Upper lobe of left lung (tissue), 4 donors: Measurements from ENCODE around the gene CEBPA.
A peak's percentile ranks its signal among the peaks of the same experiment; 100 is the strongest.

Source experiments
- EP300 ChIP-seq, 4 donors: sonication (generic); formaldehyde crosslinking; IDR thresholded peaks; one replicate each; pipeline ENCODE4 v1.5.1; 2017; ENCODE audit warnings: antibody characterized with exemption in 4 of 4, control low read depth in 2 of 4
- POLR2A ChIP-seq, 4 donors: fragments of 450-650 bp; IDR thresholded peaks; one replicate each; pipeline ENCODE4 v1.5.1; 2016 to 2017; ENCODE audit warnings: antibody characterized with exemption in 4 of 4, mild to moderate bottlenecking in 2 of 4
- POLR2AphosphoS5 ChIP-seq, 2 donors: sonication (generic); formaldehyde crosslinking; IDR thresholded peaks; one replicate each; pipeline ENCODE4 v1.5.1; 2017; ENCODE audit warnings: antibody characterized with exemption in 2 of 2
- TF ChIP-seq, protein P1 (sequence below), 6 experiments: fragments of 450-650 bp in 4 of 6; fragments of 200-600 bp in 2 of 6; sonication (generic) in 2 of 6; IDR thresholded peaks; one replicate each; pipeline ENCODE4 v1.5.1; 2016 to 2019; ENCODE audit warnings: antibody characterized with exemption in 6 of 6

GRCh38 chr19:33310606-33311325, 8.4 kb upstream of the CEBPA start:
- TF ChIP-seq, protein P1, sequence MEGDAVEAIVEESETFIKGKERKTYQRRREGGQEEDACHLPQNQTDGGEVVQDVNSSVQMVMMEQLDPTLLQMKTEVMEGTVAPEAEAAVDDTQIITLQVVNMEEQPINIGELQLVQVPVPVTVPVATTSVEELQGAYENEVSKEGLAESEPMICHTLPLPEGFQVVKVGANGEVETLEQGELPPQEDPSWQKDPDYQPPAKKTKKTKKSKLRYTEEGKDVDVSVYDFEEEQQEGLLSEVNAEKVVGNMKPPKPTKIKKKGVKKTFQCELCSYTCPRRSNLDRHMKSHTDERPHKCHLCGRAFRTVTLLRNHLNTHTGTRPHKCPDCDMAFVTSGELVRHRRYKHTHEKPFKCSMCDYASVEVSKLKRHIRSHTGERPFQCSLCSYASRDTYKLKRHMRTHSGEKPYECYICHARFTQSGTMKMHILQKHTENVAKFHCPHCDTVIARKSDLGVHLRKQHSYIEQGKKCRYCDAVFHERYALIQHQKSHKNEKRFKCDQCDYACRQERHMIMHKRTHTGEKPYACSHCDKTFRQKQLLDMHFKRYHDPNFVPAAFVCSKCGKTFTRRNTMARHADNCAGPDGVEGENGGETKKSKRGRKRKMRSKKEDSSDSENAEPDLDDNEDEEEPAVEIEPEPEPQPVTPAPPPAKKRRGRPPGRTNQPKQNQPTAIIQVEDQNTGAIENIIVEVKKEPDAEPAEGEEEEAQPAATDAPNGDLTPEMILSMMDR (IDR thresholded peaks at IDR 0.05): peak in 1 of 6 experiments; percentile 27
- TF ChIP-seq POLR2A (IDR thresholded peaks at IDR 0.05) (peak in 1 of 4 donors; percentile 31), EP300 (IDR thresholded peaks at IDR 0.05) (no peak), POLR2AphosphoS5 (IDR thresholded peaks at IDR 0.05) (peak in 1 of 2 donors; percentile 9)
